ENCODE results near the gene FRMPD2. TPM values are rescaled to one million over a fixed set of nuclear protein-coding genes. Genes with fewer than 3 reads are reported as not detected.

FRMPD2 gene
- polyA plus RNA-seq, 2 of the 4 experiments (the other 2 are of a cell fraction), result 0.13 to 0.15 TPM

DNA sequence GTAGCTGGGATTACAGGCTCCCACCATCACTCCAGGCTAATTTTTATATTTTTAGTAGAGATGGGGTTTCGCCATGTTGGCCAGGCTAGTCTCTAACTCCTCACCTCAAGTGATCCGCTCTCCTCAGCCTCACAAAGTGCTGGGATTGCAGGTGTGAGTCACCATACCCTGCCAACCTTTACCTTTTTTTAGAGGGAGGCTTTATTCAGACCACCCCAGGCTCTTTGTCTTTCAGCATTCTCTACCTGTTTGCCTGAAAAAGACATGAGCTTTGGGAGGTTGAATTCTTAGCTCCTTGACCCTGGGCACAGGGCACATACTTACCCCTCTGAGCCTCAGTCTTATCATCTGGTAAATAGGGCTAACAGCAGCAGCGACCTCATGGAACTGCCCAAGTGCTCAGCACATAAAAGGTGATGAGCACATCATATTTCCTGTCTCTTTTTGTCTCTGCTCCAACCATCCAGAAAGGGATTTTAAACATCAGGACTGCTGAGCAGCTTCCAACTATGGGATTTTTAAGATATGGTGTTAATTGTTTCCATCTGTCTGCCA is 17.0 kb downstream of the FRMPD2 start:
- TF ChIP-seq KDM1A (IDR thresholded peaks at IDR 0.05; ENCODE audit: low read depth), result no peak
- TF ChIP-seq CEBPB (IDR thresholded peaks at IDR 0.05), result no peak
- TF ChIP-seq KDM5A (IDR thresholded peaks at IDR 0.05), result no peak
- ATAC-seq (no peak), FAIRE-seq (no peak), DNase-seq (ENCODE audit: low read depth in 1 of 2, low spot score in 1 of 2) (no peak)
- no peak overlapping the region for H3K27ac ChIP-seq
- ChIA-PET CTCF (no interaction called here), POLR2A (no interaction called here)
- no peak overlapping the region for H3K4me2 ChIP-seq
- 75% methylated on average over 3 of the region's 3 CpGs for WGBS (ENCODE audit: missing lambda C conversion rate)
- H3K4me3 ChIP-seq, result no peak overlapping the region
- no peaks in the 10 kb centered on the region for H3K4me1 ChIP-seq
- H3K9me3 ChIP-seq, result peaks cover 10% of the 10 kb centered on the region; the same call in 1 of the 3 replicates

- DNase-seq (ENCODE audit: low read depth in 1 of 2, low spot score in 1 of 2) (no peak), FAIRE-seq (no peak), ATAC-seq (no peak)
- Histone ChIP-seq H3K27ac (no peak overlapping the region), H3K4me2 (no peak overlapping the region), H3K4me1 (no peaks in the 10 kb centered on the region), H3K9me3 (peaks cover 6% of the 10 kb centered on the region; the same call in 1 of the 3 replicates), H3K4me3 (no peak overlapping the region)
- WGBS (ENCODE audit: missing lambda C conversion rate), result 67% methylated on average over 6 of the region's 6 CpGs
- TF ChIP-seq NR3C1 (IDR thresholded peaks at IDR 0.05) (no peak), BHLHE40 (IDR thresholded peaks at IDR 0.05; ENCODE audit: low read depth, low read length) (no peak), SMC3 (IDR thresholded peaks at IDR 0.05) (no peak), CEBPB (IDR thresholded peaks at IDR 0.05) (no peak), MYC (IDR thresholded peaks at IDR 0.05; ENCODE audit: borderline replicate concordance, low read length) (no peak), FOSB (CRISPR knock-in tag; IDR thresholded peaks at IDR 0.05) (no peak), NFE2L2 (conservative IDR thresholded peaks at IDR 0.05; ENCODE audit: low read length) (no peak), POLR2A (IDR thresholded peaks at IDR 0.05; ENCODE audit: low read length) (no peak), HOXB5 (CRISPR knock-in tag; IDR thresholded peaks at IDR 0.05) (no peak), POLR2AphosphoS2 (conservative IDR thresholded peaks at IDR 0.05; ENCODE audit: low read length) (no peak), SREBF2 (IDR thresholded peaks at IDR 0.05) (no peak)
- TF ChIP-seq, protein P1, sequence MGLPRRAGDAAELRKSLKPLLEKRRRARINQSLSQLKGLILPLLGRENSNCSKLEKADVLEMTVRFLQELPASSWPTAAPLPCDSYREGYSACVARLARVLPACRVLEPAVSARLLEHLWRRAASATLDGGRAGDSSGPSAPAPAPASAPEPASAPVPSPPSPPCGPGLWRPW (IDR thresholded peaks at IDR 0.05), result no peak
- ChIA-PET POLR2A (no interaction called here), CTCF (no interaction called here)
These were observed 18.8 kb downstream of the FRMPD2 start for GRCh38 chr10:48255722-48256121.

DNA sequence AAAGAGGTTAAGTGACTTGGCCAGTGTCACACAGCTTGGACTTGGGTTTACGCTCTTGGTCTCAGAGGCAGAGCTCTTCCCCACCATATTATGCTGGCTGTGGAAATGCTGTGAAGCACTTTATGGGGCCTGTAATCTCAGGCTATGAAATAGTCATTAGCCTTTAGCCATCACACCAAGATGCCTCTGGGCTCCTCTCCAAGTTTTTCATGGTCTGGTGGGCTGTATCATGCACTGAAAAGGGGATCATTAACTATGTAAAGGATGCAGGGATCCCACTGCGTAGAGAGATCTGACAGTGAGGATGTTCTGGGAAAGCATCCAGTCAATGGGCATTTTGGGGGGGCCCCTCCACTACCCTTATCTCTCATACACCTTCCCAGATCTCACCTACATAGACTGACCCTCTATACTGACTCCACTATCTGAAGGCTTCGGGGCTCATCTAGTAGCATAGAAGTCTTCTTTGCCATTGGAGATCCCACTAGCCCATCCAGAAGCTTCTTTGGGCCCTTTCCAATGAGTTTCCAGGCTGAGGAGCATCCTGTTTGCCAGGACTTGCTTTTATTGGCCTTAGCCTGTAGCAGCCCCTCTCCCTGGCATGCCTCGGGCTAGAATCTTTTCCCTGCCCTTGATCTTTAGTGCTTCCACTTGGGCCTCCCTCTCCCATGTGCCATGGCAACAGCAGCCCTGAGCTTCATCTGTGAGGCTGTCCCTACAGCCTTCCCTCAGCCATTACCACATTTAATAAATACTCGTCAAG is 19.6 kb downstream of the FRMPD2 start:
- no peak overlapping the region for H3K4me3 ChIP-seq
- no peaks in the 10 kb centered on the region for H3K9me3 ChIP-seq
- ChIA-PET CTCF (no interaction called here), POLR2A (no interaction called here)
- no peak overlapping the region for H3K27ac ChIP-seq
- WGBS (ENCODE audit: missing lambda C conversion rate), result 56% methylated on average over 5 of the region's 5 CpGs
- no peak for TF ChIP-seq TFCP2L1 (CRISPR knock-in tag; IDR thresholded peaks at IDR 0.05)
- no peak for TF ChIP-seq HDAC2 (IDR thresholded peaks at IDR 0.05)
- TF ChIP-seq, protein P2, sequence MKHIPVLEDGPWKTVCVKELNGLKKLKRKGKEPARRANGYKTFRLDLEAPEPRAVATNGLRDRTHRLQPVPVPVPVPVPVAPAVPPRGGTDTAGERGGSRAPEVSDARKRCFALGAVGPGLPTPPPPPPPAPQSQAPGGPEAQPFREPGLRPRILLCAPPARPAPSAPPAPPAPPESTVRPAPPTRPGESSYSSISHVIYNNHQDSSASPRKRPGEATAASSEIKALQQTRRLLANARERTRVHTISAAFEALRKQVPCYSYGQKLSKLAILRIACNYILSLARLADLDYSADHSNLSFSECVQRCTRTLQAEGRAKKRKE (CRISPR knock-in tag; IDR thresholded peaks at IDR 0.05; ENCODE audit: low read depth), result no peak
- no peak for TF ChIP-seq FOSL2 (IDR thresholded peaks at IDR 0.05)
- TF ChIP-seq FOSL2 (CRISPR knock-in tag; IDR thresholded peaks at IDR 0.05), result no peak
- no peak for TF ChIP-seq ZFP36 (IDR thresholded peaks at IDR 0.05; ENCODE audit: borderline replicate concordance, partially characterized antibody)
- TF ChIP-seq CEBPB (IDR thresholded peaks at IDR 0.05), result no peak
- TF ChIP-seq ZC3H11A (IDR thresholded peaks at IDR 0.05), result no peak
- TF ChIP-seq RCOR1 (IDR thresholded peaks at IDR 0.05; ENCODE audit: low read depth, low read length), result no peak
- DNase-seq (ENCODE audit: low read depth in 1 of 2, low spot score in 1 of 2) (no peak), ATAC-seq (no peak), FAIRE-seq (no peak)
- H3K4me2 ChIP-seq, result no peak overlapping the region
- no peaks in the 10 kb centered on the region for H3K4me1 ChIP-seq

Measured in A549 (cell line).